Suppressor macrophage (primary cell): ENCODE results near the gene MTCH1.
"Not testable (repeated sequence)": the region's sequence is repeated elsewhere in the genome, so short reads cannot be mapped to it uniquely, and the experiment has no call there.

ENCODE experiments used
- DNase-seq, 4 experiments: peaks; one replicate each; pipeline ENCODE4 v3.0.0-alpha.2; 2020 to 2022

MTCH1 gene

DNA sequence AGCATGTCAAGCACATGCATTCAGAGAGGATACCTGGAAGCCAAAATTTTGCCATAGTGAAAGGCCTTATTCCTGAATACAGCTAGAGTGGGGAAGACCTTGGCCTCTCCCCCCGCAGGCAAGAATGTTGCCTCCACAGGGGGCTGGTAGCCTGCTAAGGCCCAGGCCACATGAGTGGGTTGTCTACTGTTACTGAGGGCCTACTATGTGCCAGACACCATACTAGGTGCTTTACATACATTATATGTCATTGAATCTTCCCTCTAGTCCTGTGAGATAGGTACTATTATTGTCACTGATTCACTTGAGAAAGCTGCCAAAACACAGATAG lies 32.1 kb downstream of the MTCH1 start:
- no peak for DNase-seq

DNA sequence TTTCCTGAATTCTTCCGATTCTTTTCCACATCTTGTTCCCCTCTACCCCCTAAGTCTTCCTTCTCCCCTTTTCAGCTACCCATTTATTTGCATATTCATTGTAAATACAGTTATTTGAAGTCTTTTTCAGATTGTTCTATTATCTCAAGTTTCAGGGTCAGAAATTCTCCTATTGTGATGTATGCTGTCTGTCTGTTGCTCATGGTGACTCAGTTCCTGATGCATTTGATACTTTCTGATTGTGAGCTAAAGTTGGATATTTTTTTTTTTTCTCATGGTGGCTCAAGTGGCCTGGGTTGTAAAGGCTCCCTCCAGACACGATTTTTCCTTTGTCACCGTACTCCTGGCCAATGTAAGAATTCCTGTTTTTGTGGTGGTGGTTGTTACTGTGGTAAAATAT lies 36.4 kb downstream of the MTCH1 start:
- no peak for DNase-seq

DNA sequence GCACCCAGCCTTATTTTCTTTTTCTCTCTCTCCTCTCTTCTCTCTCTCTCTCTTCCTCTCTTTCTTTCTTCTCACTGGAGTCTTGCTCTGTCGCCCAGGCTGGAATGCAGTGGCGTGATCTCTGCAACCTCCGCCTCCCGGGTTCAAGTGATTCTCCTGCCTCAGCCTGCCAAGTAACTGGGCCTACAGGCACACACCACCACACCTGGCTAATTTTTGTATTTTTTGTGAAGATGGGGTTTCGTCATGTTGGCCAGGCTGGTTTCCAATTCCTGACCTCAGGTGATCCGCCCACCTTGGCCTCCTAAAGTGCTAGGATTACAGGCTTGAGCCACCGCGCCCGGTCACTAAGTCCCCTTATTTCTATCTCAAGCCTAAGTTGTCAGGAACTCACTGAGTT lies 36.9 kb downstream of the MTCH1 start:
- not testable (repeated sequence) for DNase-seq

DNA sequence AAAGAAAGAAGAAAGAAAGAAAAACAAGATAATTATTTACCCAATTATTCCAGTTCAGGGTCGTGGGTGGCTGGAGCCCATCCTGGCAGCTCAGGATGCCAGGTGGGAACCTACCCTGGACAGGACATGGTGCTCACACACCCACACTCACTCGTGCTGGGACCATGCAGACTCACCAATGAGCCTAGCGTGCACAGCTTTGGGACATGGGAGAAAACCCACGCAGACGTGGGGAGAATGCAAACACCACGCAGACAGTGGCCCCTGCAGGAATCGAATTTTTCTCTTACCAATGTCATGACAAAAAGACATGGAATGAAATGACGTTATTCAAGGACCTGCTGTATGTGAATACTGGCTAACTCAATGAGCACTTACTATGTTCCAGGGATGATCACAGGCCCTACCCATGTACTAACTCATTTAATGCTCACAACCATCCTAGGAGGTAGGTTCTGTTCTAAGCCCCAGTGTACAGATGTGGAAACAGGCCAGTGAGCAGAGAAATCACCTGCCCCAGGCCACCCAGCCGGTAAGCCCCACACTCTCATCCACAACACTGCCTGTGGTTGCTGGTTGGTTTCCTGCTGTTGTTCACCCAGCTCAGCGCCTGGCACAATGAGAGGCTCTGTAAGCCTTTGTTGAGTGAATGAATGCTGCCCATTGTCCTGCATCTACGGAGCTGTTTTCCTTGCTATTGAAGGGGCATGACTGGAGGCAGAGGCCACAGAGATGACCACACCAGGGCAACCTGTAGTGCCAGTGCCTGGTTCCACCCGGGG lies 38.2 kb downstream of the MTCH1 start:
- no peak for DNase-seq

DNA sequence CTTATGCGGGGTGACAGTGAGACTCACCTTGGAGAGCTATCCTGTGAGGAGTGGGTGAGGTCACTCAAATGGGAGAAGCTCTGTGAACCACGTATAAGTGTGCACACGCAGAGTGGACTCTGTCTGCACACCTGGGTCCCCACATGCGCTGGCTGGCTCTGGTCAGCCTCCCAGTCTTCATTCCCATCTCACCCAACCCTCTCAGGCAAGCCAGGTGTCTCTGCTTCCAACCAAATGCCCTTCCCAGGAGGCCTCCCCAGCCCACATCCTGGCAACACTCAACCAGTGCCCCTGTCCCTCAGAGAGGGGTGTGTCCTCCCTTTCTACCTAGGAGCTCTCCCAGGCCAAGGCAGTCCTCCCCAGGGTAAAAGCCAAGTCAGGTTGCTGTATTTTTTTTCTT lies 39.5 kb downstream of the MTCH1 start:
- no peak for DNase-seq

DNA sequence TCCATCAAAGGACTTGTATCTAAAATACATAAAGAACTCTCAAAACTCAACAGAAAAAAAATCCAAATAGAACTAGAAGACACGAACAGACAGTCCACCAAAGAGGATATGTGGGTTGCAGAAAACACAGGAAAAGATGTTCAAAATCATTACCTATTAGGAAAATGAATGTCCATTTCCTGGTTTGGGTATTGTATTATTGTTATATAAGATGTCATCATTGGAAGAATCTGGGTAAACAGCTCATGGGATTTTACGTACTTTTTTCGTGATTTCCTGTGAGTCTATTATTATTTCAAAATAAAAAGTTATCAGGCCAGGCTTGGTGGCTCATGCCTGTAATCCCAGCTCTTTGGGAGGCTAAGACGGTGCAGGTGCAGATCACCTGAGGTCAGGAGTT lies 40.7 kb downstream of the MTCH1 start:
- DNase-seq: no peak

DNA sequence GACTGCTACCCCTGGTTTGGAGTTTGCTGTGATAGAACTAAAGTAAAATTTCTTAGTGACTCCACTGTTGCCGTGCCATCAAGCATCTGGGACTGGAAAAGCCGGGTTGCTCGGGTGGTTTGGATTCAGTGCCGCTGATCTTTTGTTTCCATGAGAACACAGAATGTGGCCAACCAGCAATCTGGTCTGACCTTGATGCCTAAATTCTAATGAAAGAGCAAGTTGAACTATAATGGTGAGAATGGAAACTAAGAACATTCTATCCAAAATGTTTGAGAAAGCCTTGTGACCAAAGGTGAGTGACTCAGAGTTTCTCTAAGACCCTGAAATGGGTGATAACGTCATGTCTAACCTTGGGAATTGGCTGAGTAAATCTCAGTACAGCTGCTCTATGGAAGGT lies 41.3 kb downstream of the MTCH1 start:
- DNase-seq: no peak

DNA sequence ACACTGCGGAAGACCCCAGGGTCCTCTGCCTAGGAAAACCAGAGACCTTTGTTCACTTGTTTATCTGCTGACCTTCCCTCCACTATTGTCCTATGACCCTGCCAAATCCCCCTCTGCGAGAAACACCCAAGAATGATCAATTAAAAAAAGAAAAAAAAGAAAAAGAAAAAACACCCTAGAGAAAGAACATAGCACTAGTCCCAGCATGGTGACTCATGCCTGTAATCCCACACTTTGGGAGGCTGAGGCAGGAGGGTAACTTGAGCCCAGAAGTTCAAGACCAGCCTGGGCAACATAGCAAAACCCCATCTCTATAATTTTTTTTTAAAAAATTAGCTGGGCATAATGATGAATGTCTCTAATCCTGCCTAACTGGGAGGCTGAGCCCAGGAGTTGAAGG lies 43.7 kb downstream of the MTCH1 start:
- DNase-seq: not testable (repeated sequence)

DNA sequence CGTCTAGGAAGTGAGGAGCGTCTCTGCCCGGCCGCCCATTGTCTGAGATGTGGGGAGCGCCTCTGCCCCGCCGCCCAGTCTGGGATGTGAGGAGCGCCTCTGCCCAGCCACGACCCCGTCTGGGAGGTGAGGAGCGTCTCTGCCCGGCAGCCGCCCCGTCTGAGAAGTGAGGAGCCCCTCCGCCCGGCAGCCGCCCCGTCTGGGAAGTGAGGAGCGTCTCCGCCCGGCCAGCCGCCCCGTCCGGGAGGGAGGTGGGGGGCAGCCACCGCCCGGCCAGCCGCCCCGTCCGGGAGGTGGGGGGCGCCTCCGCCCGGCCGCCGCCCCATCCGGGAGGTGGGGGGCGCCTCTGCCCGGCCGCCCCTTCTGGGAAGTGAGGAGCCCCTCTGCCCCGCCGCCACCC lies 44.4 kb downstream of the MTCH1 start:
- not testable (repeated sequence) for DNase-seq

DNA sequence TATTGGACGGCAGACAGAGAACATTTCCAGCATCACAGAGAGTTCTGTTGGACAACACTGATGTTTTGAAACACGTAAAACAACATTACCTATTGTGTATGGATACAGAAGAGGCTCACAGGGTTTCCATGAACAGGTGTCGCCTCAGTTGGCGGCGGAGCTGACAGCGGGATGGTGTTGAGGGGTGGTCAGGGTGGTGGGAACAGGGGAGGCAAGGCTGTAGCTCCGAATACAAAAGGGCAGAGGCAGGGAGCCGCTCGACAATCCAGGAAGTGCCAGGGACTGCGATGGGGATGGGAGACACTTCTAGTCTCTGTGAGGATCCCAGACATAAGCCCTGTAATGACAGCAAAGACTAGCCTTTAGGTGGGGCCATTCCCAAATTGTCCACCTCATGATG lies 46.0 kb downstream of the MTCH1 start:
- DNase-seq: no peak

DNA sequence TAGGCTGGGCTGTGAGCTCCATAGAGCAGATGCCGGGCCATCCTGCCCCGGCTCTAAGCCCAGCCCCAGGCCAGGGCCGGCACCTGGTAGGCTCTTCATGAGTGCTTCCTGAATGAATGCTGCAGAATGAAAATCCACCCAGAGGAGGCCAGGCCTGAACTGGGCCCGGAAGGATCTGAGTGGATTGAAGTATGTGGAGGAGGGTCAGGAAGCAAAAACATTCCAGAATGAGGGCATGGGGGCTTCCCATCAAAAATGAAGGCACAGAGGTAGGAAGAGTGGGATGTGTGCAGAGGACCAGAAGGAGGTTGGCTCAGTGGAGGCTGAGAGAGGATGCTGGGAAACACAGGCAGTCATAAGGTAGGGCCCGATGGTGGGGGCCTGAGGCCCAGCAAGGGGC lies 47.0 kb downstream of the MTCH1 start:
- not testable (repeated sequence) for DNase-seq

DNA sequence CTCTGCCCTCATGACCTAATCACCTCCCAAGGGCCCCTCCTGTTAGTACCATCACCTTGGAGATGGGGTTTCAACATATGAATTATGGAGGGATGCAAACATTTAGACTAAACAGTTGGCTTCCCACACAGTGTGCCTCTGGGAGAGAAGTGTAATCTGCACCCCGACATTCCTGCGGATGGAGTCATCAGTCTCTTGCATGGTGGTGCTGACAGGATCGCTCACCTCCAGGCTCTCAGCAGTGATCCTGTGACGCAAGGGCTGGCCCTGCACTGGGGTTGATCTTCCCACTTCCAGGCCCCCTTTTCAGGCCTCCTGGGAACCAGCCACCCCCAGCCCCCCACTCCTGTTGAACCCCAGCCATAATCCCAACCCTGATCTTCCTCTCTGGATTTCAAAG lies 47.5 kb downstream of the MTCH1 start:
- DNase-seq: no peak

DNA sequence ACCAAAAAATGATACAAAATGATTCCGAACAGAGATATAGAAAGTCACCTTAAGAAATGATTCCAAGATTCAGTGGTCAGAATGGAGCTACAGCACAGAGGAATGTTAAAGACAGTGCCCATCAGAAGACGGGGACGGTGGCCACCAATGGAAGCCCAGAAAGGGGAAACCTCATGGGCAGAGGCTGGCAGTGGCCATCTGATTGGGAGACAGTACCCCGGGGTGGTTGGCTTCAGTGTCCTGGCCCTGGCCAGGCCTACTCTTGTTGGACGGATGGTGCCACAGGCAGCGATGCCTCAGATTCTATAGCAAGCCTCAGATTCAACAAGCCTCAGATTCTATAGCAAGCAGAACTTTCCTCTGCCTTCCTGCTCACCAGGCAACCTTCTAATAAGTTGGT lies 48.1 kb downstream of the MTCH1 start:
- no peak for DNase-seq

DNA sequence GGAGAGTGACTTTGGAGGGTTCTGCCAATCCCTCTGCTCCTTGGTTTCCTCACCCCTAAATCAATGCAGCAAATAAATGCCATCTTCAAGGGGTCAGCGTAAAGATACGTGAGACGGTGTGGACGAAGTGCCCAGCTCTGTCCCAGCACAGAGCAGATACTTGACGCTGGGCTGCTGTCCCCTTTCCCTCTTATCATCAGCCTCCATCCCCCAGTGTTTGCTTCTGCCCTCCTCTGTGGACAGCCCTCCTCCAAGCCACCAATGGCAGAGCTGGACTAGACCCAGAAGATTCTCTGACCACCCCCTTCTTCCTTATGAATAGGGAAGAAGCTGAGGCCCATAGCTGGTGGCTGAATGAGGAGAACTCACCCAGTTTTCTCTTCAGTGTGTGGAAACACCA lies 49.2 kb downstream of the MTCH1 start:
- DNase-seq: no peak

DNA sequence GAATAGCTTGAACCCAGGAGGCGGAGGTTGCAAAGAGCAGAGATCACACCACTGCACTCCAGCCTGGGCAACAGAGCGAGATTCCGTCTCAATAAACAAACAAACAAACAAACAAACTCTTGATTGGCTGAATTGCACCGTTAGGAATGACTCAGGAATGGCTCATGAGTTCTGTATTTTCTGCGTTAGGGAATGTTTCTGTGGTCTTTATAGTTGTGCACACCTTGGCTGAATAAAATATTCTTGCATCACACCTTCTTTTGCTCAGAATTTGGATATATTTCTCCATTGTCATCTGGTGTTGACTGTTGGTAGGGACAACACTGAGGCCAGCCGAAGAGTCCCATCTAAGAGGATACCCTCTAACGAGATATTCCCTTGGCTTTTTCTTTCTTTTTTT lies 51.1 kb downstream of the MTCH1 start:
- no peak for DNase-seq

DNA sequence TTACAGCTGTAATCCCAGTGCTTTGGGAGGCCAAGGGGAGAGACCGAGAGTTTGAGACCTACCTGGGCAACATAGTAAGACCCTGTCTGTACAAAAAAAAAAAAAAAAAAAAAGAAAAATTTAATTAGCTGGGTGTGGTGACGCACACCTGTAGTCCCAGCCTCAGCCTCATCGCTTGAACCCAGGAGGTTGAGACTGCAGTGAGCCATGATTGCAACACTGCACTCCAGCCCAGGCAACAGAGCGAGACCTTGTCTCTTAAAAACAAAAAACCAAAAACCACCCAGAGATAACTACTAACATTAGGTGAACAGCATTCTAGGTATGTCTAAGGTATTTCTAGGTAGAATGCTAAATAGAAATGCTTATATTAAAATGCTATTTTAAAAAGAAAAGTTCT lies 52.5 kb downstream of the MTCH1 start:
- no peak for DNase-seq

DNA sequence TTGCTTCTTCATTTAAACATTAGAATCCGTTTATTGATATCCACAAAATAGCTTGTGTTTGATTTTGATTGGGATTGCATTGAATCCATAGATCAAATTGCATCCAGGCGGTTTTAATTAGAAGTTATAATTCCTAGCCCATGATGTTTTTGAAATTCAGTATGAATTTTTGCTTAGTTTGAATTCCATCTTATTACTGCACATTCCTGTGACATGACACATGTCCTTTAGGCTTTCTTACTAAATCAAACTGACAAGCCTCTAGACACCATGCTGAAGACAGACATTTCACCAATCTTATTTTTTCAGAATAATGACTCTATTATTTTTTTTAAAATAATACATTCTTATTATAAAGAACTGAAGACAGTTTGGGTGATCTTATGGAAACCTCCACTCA lies 52.9 kb downstream of the MTCH1 start:
- no peak for DNase-seq

DNA sequence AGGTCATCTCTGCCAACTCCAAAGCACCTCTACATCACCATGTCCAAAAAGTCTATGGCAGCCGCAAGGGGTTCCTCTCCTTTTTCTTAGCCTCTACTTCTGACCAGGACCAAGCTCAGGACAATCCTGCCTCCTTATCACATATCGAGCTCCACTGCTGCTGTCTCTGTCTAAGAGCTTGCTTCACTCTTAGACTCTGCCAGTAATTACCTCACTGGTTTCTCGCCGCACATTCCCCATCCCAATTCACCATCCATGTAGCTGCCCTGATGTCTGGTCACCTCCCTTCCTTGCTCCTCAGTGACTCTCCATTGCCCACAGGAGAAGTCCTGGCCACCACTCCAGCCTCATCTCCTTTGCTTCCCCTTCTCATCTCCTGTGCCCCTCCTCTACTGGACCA lies 55.5 kb downstream of the MTCH1 start:
- no peak for DNase-seq

DNA sequence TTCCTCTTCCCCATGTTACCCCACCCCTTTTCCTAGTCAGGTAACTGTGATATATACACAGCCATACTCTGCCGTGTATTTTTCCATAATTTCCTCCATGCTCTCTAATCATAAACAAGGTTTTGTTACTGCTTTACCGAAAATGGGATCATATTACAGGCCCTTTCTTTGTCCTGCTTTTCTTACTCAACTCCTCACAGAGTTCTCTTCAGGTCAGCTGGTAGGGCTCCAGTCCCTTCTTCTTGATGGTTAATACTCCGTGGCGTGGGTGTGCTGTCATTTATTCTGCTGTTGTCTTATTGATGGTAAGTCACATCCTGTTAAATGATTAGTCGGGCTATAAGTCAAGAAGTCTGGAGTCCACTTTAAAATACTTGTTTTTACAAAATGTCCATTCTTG lies 56.4 kb downstream of the MTCH1 start:
- no peak for DNase-seq

DNA sequence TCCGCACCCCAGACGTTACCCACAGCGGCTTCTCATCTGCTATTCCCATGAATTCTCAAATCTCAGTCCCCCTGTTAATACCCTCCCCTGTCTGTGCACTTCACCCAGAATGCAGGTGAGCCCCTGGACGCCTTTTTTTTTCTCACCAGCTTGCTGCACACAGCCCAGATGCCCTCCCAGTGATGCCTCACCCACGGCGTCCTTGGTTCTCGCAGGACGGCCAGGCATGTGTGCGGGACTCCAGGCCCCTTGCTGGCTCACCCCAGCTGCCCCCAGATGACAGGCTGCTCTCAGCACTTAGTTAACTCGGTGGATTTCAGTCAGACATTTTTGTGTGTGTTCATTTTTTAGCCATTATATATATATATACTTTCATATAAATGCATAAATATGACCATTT lies 56.8 kb downstream of the MTCH1 start:
- DNase-seq: no peak

DNA sequence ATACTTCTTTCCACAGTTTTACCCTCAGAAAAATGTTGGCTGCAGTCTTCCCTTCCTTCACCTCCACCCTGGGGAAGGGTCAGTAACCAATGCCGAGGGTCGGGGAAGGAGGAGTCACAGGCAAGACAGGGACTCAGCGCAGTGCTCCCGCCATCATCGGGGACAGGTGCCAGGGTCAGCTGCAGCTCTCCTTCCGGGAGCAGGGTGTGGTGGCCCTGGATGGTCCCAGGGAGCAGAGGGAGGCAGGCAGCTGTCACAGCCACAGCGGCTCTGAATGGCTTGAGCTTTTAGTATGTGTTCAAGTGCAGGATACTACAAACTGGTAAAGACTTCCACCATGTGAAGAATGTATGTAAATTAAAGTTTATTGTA lies 57.5 kb downstream of the MTCH1 start:
- DNase-seq: no peak

DNA sequence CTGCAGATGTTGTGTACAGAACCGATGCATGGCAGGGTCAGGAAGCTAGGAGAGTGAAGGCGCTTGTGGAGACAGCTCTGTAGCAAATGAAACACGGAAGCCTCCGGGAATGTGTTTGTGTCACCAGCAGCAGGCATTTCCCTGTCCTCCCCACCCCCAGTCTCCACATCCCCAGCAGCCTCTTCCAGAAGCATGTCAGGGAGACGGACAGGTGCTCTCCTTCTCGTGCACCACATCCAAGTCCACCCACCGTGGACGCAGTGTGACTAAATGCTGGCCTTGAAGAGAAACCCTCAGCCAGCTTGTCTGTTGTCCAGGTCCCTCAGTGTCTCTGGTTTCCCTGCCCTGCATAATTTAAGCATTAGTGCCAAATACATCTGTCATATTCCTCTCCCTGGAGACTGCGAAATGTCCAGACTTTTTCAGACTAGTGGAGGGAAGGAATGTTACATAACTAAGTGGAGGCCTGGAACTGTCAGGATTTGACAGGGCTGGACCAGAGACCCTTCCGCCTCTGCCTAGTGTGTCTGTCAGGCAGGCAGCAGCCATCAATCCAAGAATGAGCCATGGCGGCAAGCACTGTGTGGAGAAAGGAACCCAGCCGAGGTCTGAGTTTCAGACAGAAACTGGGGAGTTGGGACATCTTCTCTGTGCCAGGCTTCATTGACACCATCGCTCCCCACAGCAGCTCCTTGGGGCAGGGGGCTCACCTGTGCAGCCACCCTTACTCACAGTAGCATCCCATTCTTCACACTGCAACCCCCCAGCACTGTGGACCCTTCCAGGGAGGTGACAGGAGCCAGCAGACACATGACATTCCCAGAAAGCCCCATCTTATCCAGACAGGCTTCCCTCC lies 58.1 kb downstream of the MTCH1 start:
- DNase-seq: no peak

DNA sequence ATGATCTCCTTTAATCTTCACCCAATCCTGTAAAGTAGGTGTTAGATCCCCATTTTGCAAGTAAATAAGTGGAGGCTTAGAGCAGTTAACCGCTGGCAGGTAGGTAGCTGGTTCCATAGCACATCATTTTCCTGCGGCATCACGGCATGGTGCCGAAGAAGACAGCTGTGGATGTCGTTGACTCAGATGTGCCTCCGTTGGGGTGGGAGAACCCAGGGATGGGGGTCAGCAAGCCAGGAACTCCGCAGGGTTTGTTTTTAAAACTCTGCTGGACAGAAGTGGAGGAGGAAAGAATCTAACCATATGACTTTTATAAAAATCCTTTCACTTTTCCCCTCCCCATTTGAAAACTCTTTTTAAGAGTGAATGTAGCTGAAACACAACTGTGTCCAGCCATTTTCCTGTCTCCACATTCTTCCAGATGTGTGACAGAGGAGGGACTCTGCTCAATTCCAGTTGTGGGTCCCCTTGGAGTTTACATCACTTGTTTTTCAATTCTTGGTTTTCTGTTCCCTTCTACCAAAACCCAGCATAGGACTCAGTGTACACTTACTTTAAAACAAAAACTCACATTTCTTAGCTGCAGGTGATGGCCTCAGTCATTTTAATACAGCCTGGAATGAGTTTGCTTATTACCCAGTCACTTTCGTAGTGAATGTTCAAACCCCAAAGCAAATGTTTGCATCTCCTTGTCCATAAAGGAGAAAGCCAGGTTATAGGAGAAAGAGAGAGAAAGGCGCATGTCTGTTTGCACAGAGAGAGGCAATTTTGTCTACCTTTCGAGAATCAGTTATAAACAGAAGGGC lies 59.1 kb downstream of the MTCH1 start:
- no peak for DNase-seq

DNA sequence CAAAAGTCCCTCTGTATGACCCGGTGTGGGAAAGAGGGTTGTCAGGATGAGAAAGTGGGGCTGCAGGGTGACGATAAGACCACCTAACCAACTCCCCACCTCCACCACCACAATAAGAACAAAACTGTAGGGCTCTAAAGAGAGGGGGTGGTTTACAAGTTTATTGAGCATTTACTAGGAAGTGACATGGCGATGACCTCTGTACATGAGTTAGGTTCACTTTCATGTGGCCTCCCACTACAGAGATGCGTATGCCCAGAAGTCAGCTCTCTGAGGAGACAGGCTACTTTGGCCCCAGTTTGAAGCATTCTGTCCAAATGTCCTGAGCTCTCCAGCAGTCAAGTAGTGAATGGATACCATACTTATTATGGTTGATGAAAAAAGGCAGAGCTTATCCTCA lies 60.2 kb downstream of the MTCH1 start:
- no peak for DNase-seq
